Keratinocyte (primary cell): ENCODE data around the gene ANKRD55.

Source experiments
- EZH2 ChIP-seq: IDR thresholded peaks from one replicate; pipeline ENCODE4 v1.6.1; 2012; ENCODE audit warnings: inconsistent platforms, mild to moderate bottlenecking, low read length, moderate library complexity
- TF ChIP-seq, protein P1 (sequence below), 3 experiments: IDR thresholded peaks in 1 of 3; conservative IDR thresholded peaks in 1 of 3; optimal IDR thresholded peaks in 1 of 3; 2 replicates in 2 of 3; 3 replicates in 1 of 3; pipeline versions ENCODE3 to v1.5.1; 2011; ENCODE audit warnings: low read length in 3 of 3, mild to moderate bottlenecking in 3 of 3, moderate library complexity in 2 of 3, control low read depth in 1 of 3, inconsistent platforms in 1 of 3; ENCODE audit not compliant: insufficient read depth in 2 of 3; ENCODE audit errors: extremely low read depth in 1 of 3

DNA sequence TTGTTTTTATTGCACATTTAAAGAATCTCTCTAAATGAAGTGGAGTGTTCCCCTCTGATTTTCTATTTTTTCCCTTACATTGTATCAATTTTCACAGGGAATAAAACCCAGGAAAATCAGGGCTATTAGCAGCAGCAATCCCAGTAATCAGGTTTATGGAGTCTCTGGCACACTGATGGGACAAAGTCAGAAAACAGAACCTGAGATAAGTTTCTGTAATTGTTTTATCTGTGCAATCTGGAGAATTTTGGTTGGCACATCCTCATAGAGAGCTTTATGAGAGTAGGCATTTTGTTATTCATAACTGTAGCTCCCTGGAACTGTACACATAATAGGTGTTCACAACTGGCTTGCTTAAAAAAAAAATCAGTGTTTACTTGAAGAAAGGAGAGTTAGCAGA is 141.5 kb downstream of the ANKRD55 start:
- TF ChIP-seq, protein P1, sequence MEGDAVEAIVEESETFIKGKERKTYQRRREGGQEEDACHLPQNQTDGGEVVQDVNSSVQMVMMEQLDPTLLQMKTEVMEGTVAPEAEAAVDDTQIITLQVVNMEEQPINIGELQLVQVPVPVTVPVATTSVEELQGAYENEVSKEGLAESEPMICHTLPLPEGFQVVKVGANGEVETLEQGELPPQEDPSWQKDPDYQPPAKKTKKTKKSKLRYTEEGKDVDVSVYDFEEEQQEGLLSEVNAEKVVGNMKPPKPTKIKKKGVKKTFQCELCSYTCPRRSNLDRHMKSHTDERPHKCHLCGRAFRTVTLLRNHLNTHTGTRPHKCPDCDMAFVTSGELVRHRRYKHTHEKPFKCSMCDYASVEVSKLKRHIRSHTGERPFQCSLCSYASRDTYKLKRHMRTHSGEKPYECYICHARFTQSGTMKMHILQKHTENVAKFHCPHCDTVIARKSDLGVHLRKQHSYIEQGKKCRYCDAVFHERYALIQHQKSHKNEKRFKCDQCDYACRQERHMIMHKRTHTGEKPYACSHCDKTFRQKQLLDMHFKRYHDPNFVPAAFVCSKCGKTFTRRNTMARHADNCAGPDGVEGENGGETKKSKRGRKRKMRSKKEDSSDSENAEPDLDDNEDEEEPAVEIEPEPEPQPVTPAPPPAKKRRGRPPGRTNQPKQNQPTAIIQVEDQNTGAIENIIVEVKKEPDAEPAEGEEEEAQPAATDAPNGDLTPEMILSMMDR (optimal IDR thresholded peaks at IDR 0.05 in 1 of 3, IDR thresholded peaks at IDR 0.05 in 1 of 3, conservative IDR thresholded peaks at IDR 0.05 in 1 of 3; ENCODE audit: extremely low read depth in 1 of 3, insufficient read depth in 2 of 3, low read length in 3 of 3), result no peak
- TF ChIP-seq EZH2, result no peak
